ENCODE data around the gene SHPK. TPM values are rescaled to one million over a fixed set of nuclear protein-coding genes. Genes with fewer than 3 reads are reported as not detected.
A peak's percentile ranks its signal among the peaks of the same experiment; 100 is the strongest.

SHPK gene
- total RNA-seq, 1 experiment from 2014 or later: 8.4 TPM

- Histone ChIP-seq H3K27me3 (ENCODE audit: control insufficient read depth, insufficient read depth, low read length) (no peaks in the 10 kb centered on the region), H3K4me3 (ENCODE audit: low read depth in 2 of 2, low read length in 2 of 2) (no peak overlapping the region), H3K9me3 (ENCODE audit: control insufficient read depth, insufficient read depth, low read depth, low read length) (no peaks in the 10 kb centered on the region), H3K27ac (ENCODE audit: low read length) (no peak overlapping the region), H3K36me3 (ENCODE audit: control insufficient read depth, insufficient read depth, low read length) (no peaks in the 10 kb centered on the region), H3K4me1 (ENCODE audit: control insufficient read depth, insufficient read depth, low read length) (no peaks in the 10 kb centered on the region)
- BruUV-seq (replicated peaks): no TSS peak
- ATAC-seq: peak; percentile 32
- POLR2A ChIA-PET: no interaction called here
- DNase-seq (ENCODE audit: low read depth, low spot score): no peak
- TF ChIP-seq POLR2AphosphoS5 (IDR thresholded peaks at IDR 0.05; ENCODE audit: low read depth, low read length) (no peak), TCF7L2 (IDR thresholded peaks at IDR 0.05; ENCODE audit: low read depth, low read length) (no peak), REST (IDR thresholded peaks at IDR 0.05; ENCODE audit: insufficient read depth in 1 of 2, low read depth in 2 of 2, low read length in 1 of 2) (no peak), CTCF (IDR thresholded peaks at IDR 0.05) (no peak), SIN3A (IDR thresholded peaks at IDR 0.05; ENCODE audit: borderline replicate concordance, insufficient read depth, low read depth, low read length) (no peak)
- CTCF ChIA-PET: no interaction called here
- intact Hi-C loops (cut with micrococcal nuclease; ENCODE audit: unreplicated experiment): no loop called here
- in situ Hi-C loops (cut with HindIII; ENCODE audit: low pct_unique_long_range_greater_than_20kb, low sequenced_read_pairs): no loop called here
Measured at GRCh38 chr17:3678095-3678820, 42.2 kb upstream of the SHPK start.

- Histone ChIP-seq H3K4me1 (ENCODE audit: control insufficient read depth, insufficient read depth, low read length) (no peaks in the 10 kb centered on the region), H3K4me3 (ENCODE audit: low read depth in 2 of 2, low read length in 2 of 2) (no peak overlapping the region), H3K36me3 (ENCODE audit: control insufficient read depth, insufficient read depth, low read length) (no peaks in the 10 kb centered on the region), H3K27me3 (ENCODE audit: control insufficient read depth, insufficient read depth, low read length) (no peaks in the 10 kb centered on the region), H3K9me3 (ENCODE audit: control insufficient read depth, insufficient read depth, low read depth, low read length) (no peaks in the 10 kb centered on the region), H3K27ac (ENCODE audit: low read length) (no peak overlapping the region)
- ChIA-PET POLR2A (no interaction called here), CTCF (no interaction called here)
- no TSS peak for BruUV-seq (replicated peaks)
- intact Hi-C loops (cut with micrococcal nuclease; ENCODE audit: unreplicated experiment) (no loop called here), in situ Hi-C loops (cut with HindIII; ENCODE audit: low pct_unique_long_range_greater_than_20kb, low sequenced_read_pairs) (no loop called here)
- TF ChIP-seq TCF7L2 (IDR thresholded peaks at IDR 0.05; ENCODE audit: low read depth, low read length) (no peak), CTCF (IDR thresholded peaks at IDR 0.05) (no peak), REST (IDR thresholded peaks at IDR 0.05; ENCODE audit: insufficient read depth in 1 of 2, low read depth in 2 of 2, low read length in 1 of 2) (no peak), POLR2AphosphoS5 (IDR thresholded peaks at IDR 0.05; ENCODE audit: low read depth, low read length) (no peak), SIN3A (IDR thresholded peaks at IDR 0.05; ENCODE audit: borderline replicate concordance, insufficient read depth, low read depth, low read length) (no peak)
- DNase-seq (ENCODE audit: low read depth, low spot score): no peak
- no peak for ATAC-seq
Measured at GRCh38 chr17:3675886-3676285, 39.8 kb upstream of the SHPK start.

Data from Panc1 (cell line).